Bronchial epithelial cell (primary cell): ENCODE data around the gene RNASE8. TPM values are rescaled to one million over a fixed set of nuclear protein-coding genes. Genes with fewer than 3 reads are reported as not detected.
A peak's percentile ranks its signal among the peaks of the same experiment; 100 is the strongest.

Experiments
- DNase-seq: peaks from one replicate; pipeline ENCODE4 v3.0.0-alpha.2; 2010; ENCODE audit warnings: low read depth
- FAIRE-seq: peaks from 2 replicates; lab custom pipeline; 2011; peaks lifted over from hg19 to GRCh38; lab: Jason Lieb, UNC
- H3K27me3 ChIP-seq: 2 replicates; pipeline ENCODE4 v1.5.1; 2011; ENCODE audit warnings: low read length; ENCODE audit not compliant: control insufficient read depth, insufficient read depth
- H3K36me3 ChIP-seq: 2 replicates; pipeline ENCODE4 v1.5.1; 2011; ENCODE audit warnings: low read length; ENCODE audit not compliant: control insufficient read depth, insufficient read depth
- H3K4me3 ChIP-seq: 2 replicates; pipeline ENCODE4 v1.5.1; 2011; ENCODE audit warnings: mild to moderate bottlenecking, low read depth, low read length, control low read depth
- total RNA-seq: library from RNA; depleted of rRNA; stranded (reverse); fragments of >200 nt; gene quantifications from 2 replicates; pipeline ENCODE4 v1.2.1, GENCODE V29; 2014
- TF ChIP-seq, protein P1 (sequence below): IDR thresholded peaks from 2 replicates; pipeline ENCODE4 v1.5.1; 2011; ENCODE audit warnings: mild to moderate bottlenecking, moderate library complexity, low read length, control low read depth, inconsistent platforms; ENCODE audit not compliant: insufficient read depth, severe bottlenecking

RNASE8 gene
- total RNA-seq, 1 donor from 2014 or later, result not detected

DNA sequence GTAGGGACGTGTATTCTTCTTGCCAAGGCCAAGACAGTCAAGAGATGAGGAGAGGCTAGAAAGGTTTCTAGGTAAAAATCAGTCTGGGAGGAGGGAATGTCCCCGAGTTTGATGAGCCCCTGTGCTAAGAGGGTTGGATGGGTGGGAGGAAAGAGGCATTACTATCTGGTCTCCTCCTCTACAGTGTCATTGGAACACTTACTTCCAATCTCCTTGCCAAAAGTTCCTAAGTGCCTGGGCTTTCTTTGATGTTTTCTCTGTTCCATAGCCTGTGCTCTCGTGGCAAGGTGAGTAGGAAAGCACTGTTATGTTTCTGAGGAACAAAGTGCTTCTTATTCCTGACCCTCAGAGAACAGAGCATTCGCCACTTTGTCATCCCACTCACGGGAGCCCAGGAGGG is 22.9 kb upstream of the RNASE8 start, which contains the start of gene RNASE13:
Gene RNASE13 (minus strand): TSS at position 101 of the 400 bp plus-strand sequence. CDS start 519 bp downstream, outside the sequence.
- TF ChIP-seq, protein P1, sequence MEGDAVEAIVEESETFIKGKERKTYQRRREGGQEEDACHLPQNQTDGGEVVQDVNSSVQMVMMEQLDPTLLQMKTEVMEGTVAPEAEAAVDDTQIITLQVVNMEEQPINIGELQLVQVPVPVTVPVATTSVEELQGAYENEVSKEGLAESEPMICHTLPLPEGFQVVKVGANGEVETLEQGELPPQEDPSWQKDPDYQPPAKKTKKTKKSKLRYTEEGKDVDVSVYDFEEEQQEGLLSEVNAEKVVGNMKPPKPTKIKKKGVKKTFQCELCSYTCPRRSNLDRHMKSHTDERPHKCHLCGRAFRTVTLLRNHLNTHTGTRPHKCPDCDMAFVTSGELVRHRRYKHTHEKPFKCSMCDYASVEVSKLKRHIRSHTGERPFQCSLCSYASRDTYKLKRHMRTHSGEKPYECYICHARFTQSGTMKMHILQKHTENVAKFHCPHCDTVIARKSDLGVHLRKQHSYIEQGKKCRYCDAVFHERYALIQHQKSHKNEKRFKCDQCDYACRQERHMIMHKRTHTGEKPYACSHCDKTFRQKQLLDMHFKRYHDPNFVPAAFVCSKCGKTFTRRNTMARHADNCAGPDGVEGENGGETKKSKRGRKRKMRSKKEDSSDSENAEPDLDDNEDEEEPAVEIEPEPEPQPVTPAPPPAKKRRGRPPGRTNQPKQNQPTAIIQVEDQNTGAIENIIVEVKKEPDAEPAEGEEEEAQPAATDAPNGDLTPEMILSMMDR, result no peak
- Histone ChIP-seq H3K27me3 (peaks cover 2% of the 10 kb centered on the region), H3K36me3 (no peaks in the 10 kb centered on the region), H3K4me3 (no peak within 1 kb of the TSS)
- DNase-seq (no peak), FAIRE-seq (peak; percentile 32)

DNA sequence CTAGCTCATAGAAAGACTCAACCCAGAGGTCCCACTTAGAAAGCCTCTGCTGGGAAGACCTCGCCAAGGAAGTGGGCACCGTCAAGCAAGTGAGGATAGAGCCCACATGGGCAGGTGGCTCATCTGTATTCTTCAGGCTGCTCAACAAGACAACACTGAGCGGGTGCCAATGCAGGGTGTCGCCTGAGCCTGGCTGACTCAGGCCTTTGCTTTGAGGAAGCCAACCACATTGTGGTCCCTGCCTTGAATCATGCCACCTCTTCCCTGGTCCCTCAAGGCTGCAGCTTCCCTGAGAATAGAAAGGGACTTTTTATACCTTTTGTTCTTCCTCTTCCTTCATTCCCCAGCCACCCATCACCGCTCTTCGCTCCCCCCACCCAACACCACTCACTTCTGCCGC is 20.9 kb upstream of the RNASE8 start:
- TF ChIP-seq, protein P1, result no peak
- no peaks in the 10 kb centered on the region for H3K36me3 ChIP-seq
- H3K4me3 ChIP-seq, result no peak overlapping the region
- H3K27me3 ChIP-seq, result peaks cover 2% of the 10 kb centered on the region
- DNase-seq (no peak), FAIRE-seq (no peak)

DNA sequence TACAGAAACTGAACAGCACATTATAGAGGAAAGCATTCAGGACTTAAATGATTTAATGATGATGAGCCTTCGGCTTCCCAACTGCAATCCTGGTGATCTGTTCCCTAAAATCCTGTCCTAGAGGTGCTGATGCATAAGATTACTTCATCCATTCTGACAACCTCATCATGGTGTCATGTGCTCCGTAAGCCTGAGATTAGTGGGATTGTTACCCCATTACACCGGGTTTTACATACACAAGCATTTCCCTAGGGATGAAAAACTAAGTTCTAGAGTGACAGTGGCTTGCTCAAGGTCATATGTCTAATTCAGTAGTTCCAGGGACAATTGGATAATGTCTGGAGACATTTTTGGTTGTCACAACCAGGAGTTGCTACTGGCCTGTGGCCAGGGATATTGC is 20.5 kb upstream of the RNASE8 start:
- TF ChIP-seq, protein P1, result no peak
- FAIRE-seq, result no peak
- Histone ChIP-seq H3K27me3 (peaks cover 2% of the 10 kb centered on the region), H3K36me3 (no peaks in the 10 kb centered on the region), H3K4me3 (no peak overlapping the region)
- no peak for DNase-seq

GRCh38 chr14:21038441-21039422 is 18.9 kb upstream of the RNASE8 start:
- Histone ChIP-seq H3K36me3 (no peaks in the 10 kb centered on the region), H3K4me3 (no peak overlapping the region), H3K27me3 (no peaks in the 10 kb centered on the region)
- TF ChIP-seq, protein P1, result no peak
- DNase-seq (peak; percentile 50), FAIRE-seq (no peak)

GRCh38 chr14:21039585-21040369 is 17.8 kb upstream of the RNASE8 start:
- Histone ChIP-seq H3K36me3 (no peaks in the 10 kb centered on the region), H3K27me3 (no peaks in the 10 kb centered on the region), H3K4me3 (no peak overlapping the region)
- FAIRE-seq (no peak), DNase-seq (peak; percentile 72)
- TF ChIP-seq, protein P1, result peak; percentile 75
